Measurements from ENCODE around the gene KCTD16.

KCTD16 gene

GRCh38 chr5:144352330-144352729 is 181.7 kb downstream of the KCTD16 start:
- no peak for DNase-seq

DNA sequence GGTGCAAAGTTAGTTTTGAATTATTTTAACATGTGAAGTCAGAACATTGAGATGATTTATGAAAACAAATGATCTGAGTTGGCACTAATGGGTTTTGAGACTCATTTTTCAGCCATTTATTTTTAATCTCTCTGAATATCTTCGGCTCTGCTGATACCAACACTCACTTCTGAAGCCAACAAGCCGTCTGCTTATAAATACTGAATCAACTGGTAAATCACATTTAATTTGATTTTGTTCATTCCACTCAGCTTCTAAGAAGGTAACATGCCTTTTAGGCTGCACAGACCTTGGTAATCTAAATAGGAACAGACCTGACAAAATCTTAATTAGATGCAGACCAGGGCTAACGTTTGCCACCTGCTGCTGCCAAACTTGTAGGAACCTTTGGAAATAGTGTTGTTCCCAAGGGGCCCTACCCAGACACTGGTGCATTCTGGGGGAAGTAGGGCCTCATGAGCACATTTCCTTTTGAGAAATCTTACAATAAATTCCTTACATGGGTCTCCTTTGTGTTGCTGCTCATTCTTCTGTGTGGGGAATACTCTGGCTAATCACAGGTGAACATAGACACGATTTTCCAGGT is 182.2 kb downstream of the KCTD16 start:
- DNase-seq: no peak

DNA sequence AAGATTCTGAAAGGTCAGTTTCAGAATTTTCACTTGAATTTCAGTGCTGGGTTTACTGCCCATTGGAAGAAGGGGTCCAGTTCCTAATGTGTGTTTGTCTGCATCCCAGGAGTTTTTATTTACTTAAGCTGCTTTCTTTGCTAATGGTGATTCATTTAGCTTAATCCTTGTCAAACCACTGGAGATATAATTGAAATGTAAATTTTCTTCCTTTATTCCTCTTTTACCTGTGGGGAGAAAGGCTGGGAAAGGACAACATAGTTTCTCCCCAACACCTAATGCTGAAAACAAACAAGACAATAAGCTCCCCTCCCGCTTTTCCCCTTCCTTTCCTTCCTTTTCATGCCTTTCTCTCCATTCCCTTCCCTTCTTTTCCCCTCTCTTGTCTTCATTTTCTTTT is 185.8 kb downstream of the KCTD16 start:
- DNase-seq: no peak

DNA sequence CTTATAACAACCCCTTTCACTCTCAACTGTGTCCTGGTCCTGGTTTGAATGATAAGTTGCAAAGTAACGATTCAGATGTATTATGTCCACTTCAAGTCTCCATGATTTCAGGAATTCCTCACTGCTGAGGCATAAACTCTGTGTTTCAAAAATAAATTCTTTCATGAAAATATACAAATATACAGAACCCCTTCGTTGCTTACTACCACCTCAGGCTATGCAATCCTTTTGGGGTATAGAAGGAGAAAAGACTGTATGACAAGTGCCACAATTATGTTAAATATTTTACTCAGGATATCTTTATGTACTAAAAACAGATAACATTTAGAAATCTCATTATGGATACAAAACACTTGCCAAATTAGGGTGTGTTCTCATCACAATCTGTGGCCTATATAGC is 190.7 kb downstream of the KCTD16 start:
- DNase-seq: no peak

DNA sequence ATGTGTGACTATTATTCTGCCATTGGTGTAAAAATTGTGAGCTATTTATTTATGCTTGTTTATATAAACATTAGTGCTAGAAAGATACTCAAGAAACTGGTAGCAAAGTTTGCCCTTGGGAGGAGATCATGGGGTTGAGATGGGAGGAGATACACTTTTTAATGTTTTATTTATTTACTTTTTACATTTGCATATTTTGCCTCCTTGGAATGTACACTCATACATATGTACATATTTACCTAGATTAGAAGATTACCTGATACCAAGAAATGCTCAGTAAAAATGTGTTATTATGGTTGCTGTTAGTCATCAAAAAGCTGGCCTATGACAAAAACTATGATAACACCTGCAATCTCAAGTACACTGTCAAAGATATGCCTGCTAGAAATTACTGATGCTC is 195.2 kb downstream of the KCTD16 start:
- no peak for DNase-seq

DNA sequence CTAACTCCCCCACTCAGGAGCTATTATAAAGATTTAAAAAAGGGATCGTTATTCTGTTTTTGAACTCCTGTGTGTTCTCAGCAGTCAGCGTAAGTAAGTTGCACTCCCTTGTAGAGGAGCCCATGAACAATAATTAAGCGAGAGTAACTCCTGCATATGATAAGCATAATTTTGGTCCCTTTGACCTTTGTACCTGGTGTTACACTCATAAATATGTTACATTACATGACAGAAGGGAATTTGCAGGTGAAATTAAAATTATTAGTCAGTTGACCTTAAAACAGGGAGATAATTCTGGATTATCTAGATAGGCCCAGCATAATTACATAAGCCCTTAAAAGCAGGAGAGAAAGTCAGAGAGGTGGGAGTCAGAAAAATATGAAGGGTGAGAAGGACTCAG is 197.3 kb downstream of the KCTD16 start:
- no peak for DNase-seq

DNA sequence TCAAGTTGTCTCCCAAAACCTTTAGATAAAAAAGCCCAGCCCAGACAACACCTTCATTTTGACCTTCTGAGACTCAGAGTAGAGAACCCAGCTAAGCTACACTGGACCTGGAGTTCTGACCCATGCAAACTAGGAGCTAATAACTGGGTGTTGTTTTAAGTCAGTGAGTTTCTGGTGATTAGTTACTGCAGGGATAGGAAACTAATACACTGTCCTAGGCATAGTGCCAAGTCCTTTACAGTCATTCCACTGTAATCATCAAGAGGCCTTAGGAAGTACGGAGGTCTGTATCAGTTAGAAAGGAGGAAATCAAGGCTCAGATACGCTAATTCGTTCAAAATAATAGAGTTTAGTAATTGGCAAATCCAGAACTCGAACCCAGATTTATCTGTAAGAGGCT is 197.9 kb downstream of the KCTD16 start:
- DNase-seq: no peak

- DNase-seq: no peak
These were observed 198.3 kb downstream of the KCTD16 start for GRCh38 chr5:144369006-144369405.

DNA sequence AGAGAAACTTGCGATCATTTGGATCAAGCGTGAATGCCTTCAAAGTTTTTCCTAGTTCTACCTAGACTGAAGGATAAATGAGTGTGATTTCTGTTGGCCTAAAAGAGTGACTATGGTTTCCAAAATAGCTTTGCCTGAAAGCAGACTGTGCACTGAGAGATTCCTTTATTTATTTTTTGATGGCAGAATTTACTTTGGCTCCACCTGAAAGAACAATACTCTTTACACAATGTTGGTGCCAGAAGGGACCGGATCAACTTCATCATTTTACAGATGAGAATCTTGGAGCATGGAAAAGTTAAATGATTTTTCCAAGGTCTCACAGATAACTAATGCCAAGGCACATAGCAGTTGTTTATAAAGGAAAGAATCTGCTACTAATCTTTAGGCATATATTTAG is 199.6 kb downstream of the KCTD16 start:
- no peak for DNase-seq

DNA sequence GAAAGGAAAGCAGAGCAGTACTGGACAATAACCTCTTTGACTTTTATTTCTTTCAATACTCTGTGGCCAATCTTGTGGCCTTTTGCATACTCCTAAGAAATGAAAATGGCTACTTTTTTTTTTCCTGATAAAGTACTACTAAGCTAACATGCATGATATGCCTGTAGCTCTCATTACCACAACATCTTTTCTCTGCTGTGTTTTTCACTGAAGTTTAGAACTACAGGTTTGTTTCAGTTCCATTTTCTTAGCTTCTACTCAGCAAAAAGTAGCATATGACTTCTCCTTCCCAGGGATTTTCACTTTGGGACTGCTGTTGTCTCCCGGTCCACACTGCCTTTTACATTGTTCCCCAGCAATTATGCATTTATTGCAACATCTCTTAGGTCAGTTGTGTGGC is 204.0 kb downstream of the KCTD16 start:
- DNase-seq: no peak

DNA sequence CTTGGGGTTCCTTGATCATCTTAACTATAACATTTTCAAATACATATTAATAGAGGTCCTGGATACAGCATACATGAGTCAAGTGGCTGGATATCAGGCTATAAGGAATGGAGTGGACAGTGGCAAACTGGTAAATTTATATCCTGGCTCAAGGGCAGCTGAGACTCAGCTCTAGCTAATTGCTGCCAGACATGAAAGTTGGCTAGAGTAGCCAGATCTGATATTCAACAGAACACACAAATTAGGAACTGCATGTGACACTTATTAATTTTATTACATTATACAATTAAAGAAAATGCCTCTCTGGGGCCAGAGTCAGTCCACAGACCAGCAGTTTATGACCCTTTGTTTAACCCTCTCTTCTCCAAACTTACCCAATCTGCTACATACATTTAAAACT is 206.5 kb downstream of the KCTD16 start:
- DNase-seq: no peak

GRCh38 chr5:144378681-144379080 is 208.0 kb downstream of the KCTD16 start:
- no peak for DNase-seq

DNA sequence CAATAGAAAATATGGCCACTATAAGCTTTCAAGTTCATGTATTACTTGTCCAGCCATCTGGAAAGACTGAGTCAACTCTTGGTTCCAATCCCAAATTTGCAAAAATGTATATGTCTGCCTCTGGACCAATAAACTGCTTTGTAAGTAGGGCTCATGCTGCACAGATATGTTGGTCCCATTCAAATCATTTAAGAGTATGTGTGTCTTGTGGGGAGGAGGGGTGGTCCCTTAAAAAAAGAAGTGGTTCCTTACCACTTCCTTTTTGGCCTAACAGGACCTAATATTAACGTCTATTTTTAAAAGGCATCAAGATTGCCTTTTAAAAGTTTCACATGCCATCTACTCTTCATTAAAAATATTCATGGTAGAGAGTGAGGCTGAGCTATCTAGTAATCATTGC is 214.9 kb downstream of the KCTD16 start:
- no peak for DNase-seq

DNA sequence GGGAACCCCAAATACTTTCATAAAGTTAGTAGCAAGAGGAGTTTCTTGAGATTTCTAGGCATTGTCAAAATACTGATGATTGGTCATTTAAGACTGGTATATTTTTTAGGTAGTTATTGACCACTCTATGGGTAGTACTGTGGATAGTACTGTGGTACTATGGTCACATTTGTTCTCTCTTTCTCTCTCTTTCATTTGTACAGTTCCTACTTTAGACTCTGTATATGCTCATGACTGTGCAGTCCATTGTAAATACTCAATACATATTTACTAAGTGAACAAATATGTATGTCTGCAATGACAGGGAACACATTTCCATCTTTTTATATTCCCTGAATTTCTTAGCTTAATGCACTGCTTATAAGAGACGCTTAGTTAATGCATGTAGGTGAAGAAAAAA is 215.6 kb downstream of the KCTD16 start:
- DNase-seq: no peak

DNA sequence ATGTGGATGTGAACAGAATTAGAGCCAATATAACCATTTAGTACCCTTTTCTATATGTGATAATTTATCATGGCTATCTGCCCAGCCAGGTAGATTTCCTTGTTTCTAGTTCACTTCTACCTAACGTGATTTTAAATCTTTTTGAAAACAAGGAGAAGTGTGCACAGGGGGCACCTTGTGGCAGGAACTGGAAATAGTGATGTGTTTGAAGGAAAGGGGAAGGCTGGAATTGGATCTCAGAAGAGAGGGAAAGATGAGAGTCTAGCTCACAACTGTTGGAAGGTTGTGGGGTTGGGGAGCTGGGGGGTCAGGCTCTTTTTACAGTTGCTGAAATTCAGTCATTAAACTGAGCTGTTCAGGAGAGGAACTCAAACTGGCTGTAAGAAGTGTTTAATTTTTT is 219.5 kb downstream of the KCTD16 start:
- DNase-seq: no peak

DNA sequence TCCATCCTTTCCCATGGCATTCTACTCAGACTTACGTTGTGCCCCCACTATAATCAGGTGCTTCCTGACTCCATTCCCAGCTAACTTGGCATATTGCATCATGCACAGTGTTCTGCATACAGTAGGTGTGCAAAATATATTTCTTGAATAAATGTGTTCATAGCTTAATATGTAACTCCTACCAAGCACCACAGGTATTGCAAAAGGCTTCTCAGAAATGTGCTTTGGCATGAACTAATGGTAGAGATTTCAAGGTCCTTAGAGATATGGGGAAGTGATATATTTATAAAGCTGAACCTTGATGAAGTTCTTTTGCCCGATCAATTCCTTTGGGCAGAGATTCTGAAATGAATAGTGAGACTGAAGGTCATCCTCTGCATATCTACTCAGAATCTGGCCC is 220.4 kb downstream of the KCTD16 start:
- no peak for DNase-seq

GRCh38 chr5:144393641-144394435 is 223.2 kb downstream of the KCTD16 start:
- DNase-seq: no peak

GRCh38 chr5:144395704-144396103 is 225.0 kb downstream of the KCTD16 start:
- no peak for DNase-seq

GRCh38 chr5:144403058-144403457 is 232.4 kb downstream of the KCTD16 start:
- no peak for DNase-seq

- DNase-seq: no peak
These were observed 233.2 kb downstream of the KCTD16 start for GRCh38 chr5:144403817-144404420.

DNA sequence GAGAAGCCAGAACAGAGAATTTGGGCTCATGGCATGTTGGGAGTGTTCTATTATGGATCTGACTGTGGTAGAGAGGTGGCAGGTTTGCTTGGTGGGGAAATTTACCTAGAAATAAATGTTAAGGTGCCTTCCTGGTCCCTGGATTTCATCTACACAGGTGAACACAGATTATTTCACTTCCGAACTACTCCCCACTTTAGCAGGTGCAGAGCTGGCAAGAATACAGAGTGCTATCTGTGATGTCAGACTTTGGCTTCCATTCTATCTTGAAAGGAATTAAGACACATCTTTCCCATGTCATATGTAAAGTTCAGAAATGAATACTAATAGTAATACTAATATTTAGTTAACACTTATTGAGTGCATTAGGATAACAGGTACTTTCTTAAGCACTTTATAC is 234.0 kb downstream of the KCTD16 start:
- no peak for DNase-seq

GRCh38 chr5:144405991-144406390 is 235.3 kb downstream of the KCTD16 start:
- DNase-seq: no peak

- DNase-seq: no peak
These were observed 235.8 kb downstream of the KCTD16 start for GRCh38 chr5:144406442-144406841.

- no peak for DNase-seq
These were observed 243.7 kb downstream of the KCTD16 start for GRCh38 chr5:144414202-144415029.

All from NCI-H226 (cell line).